UCSD-AML1 (cell line): ENCODE measurements around the gene CTNNBIP1.

ENCODE experiments used
- DNase-seq: peaks from one replicate; lab custom pipeline; 2025; ENCODE audit not compliant: unreplicated experiment; lab: John Stamatoyannopoulos, UW

The CTNNBIP1 gene

GRCh38 chr1:9881838-9882249 lies 28.2 kb downstream of the CTNNBIP1 start:
- peak; percentile 58 for DNase-seq

- DNase-seq = no peak
These were observed 31.7 kb downstream of the CTNNBIP1 start for GRCh38 chr1:9878404-9878803.

- no peak for DNase-seq
These were observed 32.1 kb downstream of the CTNNBIP1 start for GRCh38 chr1:9877962-9878361.

- no peak for DNase-seq
These were observed 34.5 kb downstream of the CTNNBIP1 start for GRCh38 chr1:9875636-9876000.

GRCh38 chr1:9874959-9875635 lies 35.0 kb downstream of the CTNNBIP1 start:
- peak; percentile 70 for DNase-seq

GRCh38 chr1:9874412-9874811 lies 35.7 kb downstream of the CTNNBIP1 start:
- DNase-seq = no peak

GRCh38 chr1:9873992-9874391 lies 36.1 kb downstream of the CTNNBIP1 start:
- DNase-seq = no peak

GRCh38 chr1:9873385-9873784 lies 36.7 kb downstream of the CTNNBIP1 start:
- no peak for DNase-seq

- DNase-seq = no peak
These were observed 37.5 kb downstream of the CTNNBIP1 start for GRCh38 chr1:9872430-9873165.

- no peak for DNase-seq
These were observed 38.2 kb downstream of the CTNNBIP1 start for GRCh38 chr1:9871707-9872425.

GRCh38 chr1:9871021-9871420 lies 39.0 kb downstream of the CTNNBIP1 start:
- no peak for DNase-seq

GRCh38 chr1:9870572-9870971 lies 39.5 kb downstream of the CTNNBIP1 start:
- no peak for DNase-seq

- no peak for DNase-seq
These were observed 40.2 kb downstream of the CTNNBIP1 start for GRCh38 chr1:9869831-9870251.

GRCh38 chr1:9868244-9868590 lies 41.9 kb downstream of the CTNNBIP1 start:
- no peak for DNase-seq

GRCh38 chr1:9867408-9868243 lies 42.4 kb downstream of the CTNNBIP1 start:
- DNase-seq = peak; percentile 78

- no peak for DNase-seq
These were observed 43.2 kb downstream of the CTNNBIP1 start for GRCh38 chr1:9866836-9867235.

- DNase-seq = no peak
These were observed 44.3 kb downstream of the CTNNBIP1 start for GRCh38 chr1:9865724-9866123.

GRCh38 chr1:9863371-9863770 lies 46.7 kb downstream of the CTNNBIP1 start:
- DNase-seq = no peak

- DNase-seq = no peak
These were observed 48.7 kb downstream of the CTNNBIP1 start for GRCh38 chr1:9861360-9861759.

GRCh38 chr1:9860887-9861286 lies 49.2 kb downstream of the CTNNBIP1 start:
- DNase-seq = no peak
